ENCODE data around the gene LAMTOR3. TPM values are rescaled to one million over a fixed set of nuclear protein-coding genes. Genes with fewer than 3 reads are reported as not detected.

Gene LAMTOR3
- total and polyA plus RNA-seq, 2 experiments from 2014 or later: 40.8 to 64.5 TPM

DNA sequence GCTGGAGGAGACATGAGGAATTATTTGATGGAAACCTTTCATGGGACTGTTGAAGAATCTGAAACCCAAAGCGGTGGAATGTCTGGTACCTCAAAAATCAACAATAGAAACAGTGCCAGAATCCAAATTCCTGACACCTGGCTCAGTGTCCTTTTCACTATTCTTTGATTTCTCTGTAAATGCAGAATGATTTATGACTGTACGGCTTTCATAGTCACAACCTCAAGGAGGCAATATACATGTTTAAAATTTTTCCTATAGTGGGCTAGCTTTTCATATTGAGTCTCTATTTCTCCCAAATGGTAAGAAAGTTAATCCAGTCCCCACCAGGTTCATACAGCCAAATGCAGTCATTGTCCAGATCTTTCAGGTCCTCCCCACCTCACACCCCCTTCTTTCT is 58.3 kb downstream of the LAMTOR3 start:
- no peak overlapping the region for H3K4me3 Mint-ChIP-seq

More for the DNA sequence above, 58.3 kb downstream of the LAMTOR3 start:
- H4K20me1 ChIP-seq (replicated peaks; ENCODE audit: insufficient read depth): no peaks in the 10 kb centered on the region
- no peak for DNase-seq (ENCODE audit: low spot score)
- no peak overlapping the region for H3K27ac Mint-ChIP-seq
- no peaks in the 10 kb centered on the region for H3K36me3 ChIP-seq (ENCODE audit: insufficient read depth)
- H3K4me3 ChIP-seq: no peak overlapping the region
- no peak for TF ChIP-seq NANOG (IDR thresholded peaks at IDR 0.05; ENCODE audit: borderline replicate concordance)
- TF ChIP-seq ZNF331 (CRISPR knock-in tag; IDR thresholded peaks at IDR 0.05; ENCODE audit: low read depth): no peak
- TF ChIP-seq ZNF462 (CRISPR knock-in tag; IDR thresholded peaks at IDR 0.05): no peak
- TF ChIP-seq ETS1 (IDR thresholded peaks at IDR 0.05): no peak
- TF ChIP-seq JUNB (IDR thresholded peaks at IDR 0.05; ENCODE audit: unreplicated experiment): no peak
- TF ChIP-seq ZNF114 (CRISPR knock-in tag; IDR thresholded peaks at IDR 0.05): no peak
- TF ChIP-seq STAT1 (IDR thresholded peaks at IDR 0.05; ENCODE audit: unreplicated experiment): no peak
- TF ChIP-seq EZH2phosphoT487 (IDR thresholded peaks at IDR 0.05; ENCODE audit: unreplicated experiment): no peak
- TF ChIP-seq CREB1 (CRISPR knock-in tag; IDR thresholded peaks at IDR 0.05; ENCODE audit: low read depth): no peak
- TF ChIP-seq EZH2 (IDR thresholded peaks at IDR 0.05; ENCODE audit: low read depth, unreplicated experiment): no peak
- H2AFZ ChIP-seq: no peak overlapping the region
- H3K79me2 ChIP-seq (replicated peaks; ENCODE audit: insufficient read depth): no peaks in the 10 kb centered on the region
- H3K9me2 ChIP-seq (ENCODE audit: insufficient read depth): no peaks in the 10 kb centered on the region
- H3K27ac ChIP-seq (ENCODE audit: low read depth): no peak overlapping the region
- no peaks in the 10 kb centered on the region for H3K36me3 Mint-ChIP-seq (ENCODE audit: low read depth)
- no peaks in the 10 kb centered on the region for H3K4me1 ChIP-seq (ENCODE audit: insufficient read depth)
- H3K27me3 Mint-ChIP-seq (ENCODE audit: insufficient read depth, low read depth, poor library complexity): peaks cover 8% of the 10 kb centered on the region
- ATAC-seq: no peak
- H3K4me2 ChIP-seq: no peak overlapping the region
- H3K9me3 Mint-ChIP-seq: no peaks in the 10 kb centered on the region
- H3F3A ChIP-seq (replicated peaks; ENCODE audit: low read depth): no peaks in the 10 kb centered on the region
- H3K27me3 ChIP-seq (ENCODE audit: insufficient read depth): no peaks in the 10 kb centered on the region
- no peaks in the 10 kb centered on the region for H3K4me1 Mint-ChIP-seq

Measured in GM23338 (cell line).